HG02852 (cell line): Measurements from ENCODE around the gene HARBI1.

Experiments
- ATAC-seq: cut with Tn5 transposase; IDR thresholded peaks from one replicate; pipeline ENCODE4 v1.9.1; 2021; ENCODE audit warnings: mild to moderate bottlenecking, moderate library complexity; ENCODE audit not compliant: unreplicated experiment

The HARBI1 gene

GRCh38 chr11:46633291-46634217 is 16.5 kb upstream of the HARBI1 start:
- ATAC-seq = no peak

GRCh38 chr11:46632502-46632901 is 15.5 kb upstream of the HARBI1 start:
- ATAC-seq = no peak

GRCh38 chr11:46631676-46632075 is 14.6 kb upstream of the HARBI1 start:
- ATAC-seq = no peak

- ATAC-seq = no peak
Observed at GRCh38 chr11:46630237-46630636, 13.2 kb upstream of the HARBI1 start.

GRCh38 chr11:46628961-46629360 is 11.9 kb upstream of the HARBI1 start:
- ATAC-seq = no peak

- ATAC-seq = no peak
Observed at GRCh38 chr11:46625406-46625805, 8.4 kb upstream of the HARBI1 start.

- ATAC-seq = no peak
Observed at GRCh38 chr11:46618837-46619236, 1.8 kb upstream of the HARBI1 start.

GRCh38 chr11:46617972-46618314 is 916 bp upstream of the HARBI1 start:
- no peak for ATAC-seq

GRCh38 chr11:46616551-46617133 is 385 bp downstream of the HARBI1 start:
- ATAC-seq = peak; percentile 7

- ATAC-seq = no peak
Observed at GRCh38 chr11:46615756-46616155, 1.3 kb downstream of the HARBI1 start.

- ATAC-seq = no peak
Observed at GRCh38 chr11:46612326-46612725, 4.7 kb downstream of the HARBI1 start.

GRCh38 chr11:46611526-46612304 is 5.3 kb downstream of the HARBI1 start:
- no peak for ATAC-seq

GRCh38 chr11:46609386-46609785 is 7.6 kb downstream of the HARBI1 start:
- ATAC-seq = no peak

GRCh38 chr11:46607516-46607915 is 9.5 kb downstream of the HARBI1 start:
- ATAC-seq = no peak

GRCh38 chr11:46604796-46605195 is 12.2 kb downstream of the HARBI1 start:
- no peak for ATAC-seq

- no peak for ATAC-seq
Observed at GRCh38 chr11:46603704-46604308, 13.2 kb downstream of the HARBI1 start.

GRCh38 chr11:46601129-46601528 is 15.9 kb downstream of the HARBI1 start:
- no peak for ATAC-seq

GRCh38 chr11:46600194-46600960 is 16.6 kb downstream of the HARBI1 start:
- ATAC-seq = no peak

- no peak for ATAC-seq
Observed at GRCh38 chr11:46599340-46600193, 17.5 kb downstream of the HARBI1 start.
